H1 (cell line): ENCODE results near the gene NLRX1. TPM values are rescaled to one million over a fixed set of nuclear protein-coding genes. Genes with fewer than 3 reads are reported as not detected.

Experiments used
- CTCF ChIA-PET: fragments of 300-600 bp; sonication (Branson Sonifier 250); formaldehyde crosslinking; loops from one replicate; lab custom pipeline; 2021; ENCODE audit not compliant: partially characterized antibody; lab: Charles Lee
- POLR2A ChIA-PET: fragments of 300-600 bp; sonication (Branson Sonifier 250); formaldehyde crosslinking; loops from one replicate; lab custom pipeline; 2021; ENCODE audit warnings: inconsistent platforms; ENCODE audit not compliant: partially characterized antibody; lab: Charles Lee
- DNase-seq, 2 experiments: peaks; one replicate each; pipeline versions ENCODE4 v3.0.0 to v3.0.0-alpha.2; 2010 to 2022; ENCODE audit warnings: low spot score in 2 of 2, low read depth in 1 of 2, mixed read lengths in 1 of 2
- FAIRE-seq: peaks from 2 replicates; lab custom pipeline; 2011; peaks lifted over from hg19 to GRCh38; lab: Jason Lieb, UNC
- H2AFZ ChIP-seq: 2 replicates; pipeline ENCODE4 v1.8.1; 2012; ENCODE audit warnings: low read length, inconsistent platforms
- H2AK5ac ChIP-seq: 2 replicates; pipeline ENCODE4 v1.6.1; 2013; ENCODE audit warnings: low read depth, low read length
- H2BK120ac ChIP-seq: replicated peaks from 2 replicates; pipeline ENCODE3; 2013; ENCODE audit warnings: low read depth, low read length, inconsistent platforms
- H2BK12ac ChIP-seq: 2 replicates; pipeline ENCODE4 v1.6.1; 2013; ENCODE audit warnings: low read depth, low read length
- H2BK15ac ChIP-seq: 2 replicates; pipeline ENCODE4 v1.6.1; 2013; ENCODE audit warnings: low read length
- H2BK20ac ChIP-seq: 2 replicates; pipeline ENCODE4 v1.6.1; 2013; ENCODE audit warnings: low read length
- H2BK5ac ChIP-seq: 2 replicates; pipeline ENCODE4 v1.6.1; 2013; ENCODE audit warnings: low read depth, low read length
- H3K14ac ChIP-seq: 2 replicates; pipeline ENCODE4 v1.6.1; 2013; ENCODE audit warnings: inconsistent platforms; ENCODE audit not compliant: insufficient read length
- H3K18ac ChIP-seq: 2 replicates; pipeline ENCODE4 v1.6.1; 2013; ENCODE audit warnings: low read length; ENCODE audit errors: extremely low read depth
- H3K23ac ChIP-seq: 2 replicates; pipeline ENCODE4 v1.6.1; 2013; ENCODE audit warnings: inconsistent platforms; ENCODE audit not compliant: insufficient read length
- H3K23me2 ChIP-seq: 2 replicates; pipeline ENCODE4 v1.6.1; 2013; ENCODE audit warnings: low read depth, low read length
- H3K27ac ChIP-seq: 2 replicates; pipeline ENCODE4 v1.6.1; 2011; ENCODE audit warnings: low read depth, low read length, inconsistent platforms
- H3K27me3 ChIP-seq, 4 experiments: replicated peaks in 1 of 4; 1 replicate in 1 of 4; 2 replicates in 3 of 4; pipeline versions ENCODE4 v1.6.1 to v1.8.1; 2011 to 2013; ENCODE audit warnings: low read length in 3 of 4, mild to moderate bottlenecking in 3 of 4, inconsistent platforms in 2 of 4, mixed read lengths in 2 of 4, moderate library complexity in 1 of 4; ENCODE audit not compliant: control insufficient read depth in 3 of 4, insufficient read depth in 3 of 4; ENCODE audit errors: extremely low read depth in 1 of 4
- H3K36me3 ChIP-seq, 4 experiments: 2 replicates each; pipeline versions ENCODE4 v1.6.1 to v1.8.1; 2011 to 2013; ENCODE audit warnings: mild to moderate bottlenecking in 4 of 4, low read length in 3 of 4, moderate library complexity in 2 of 4, control low read depth in 1 of 4, inconsistent platforms in 1 of 4; ENCODE audit not compliant: insufficient read depth in 4 of 4, control insufficient read depth in 2 of 4
- H3K4ac ChIP-seq: replicated peaks from 2 replicates; pipeline ENCODE3; 2013; ENCODE audit warnings: low read length, low read depth, mixed read lengths, inconsistent platforms; ENCODE audit not compliant: insufficient read length
- H3K4me1 ChIP-seq, 4 experiments: replicated peaks in 1 of 4; 1 replicate in 1 of 4; 2 replicates in 3 of 4; pipeline versions ENCODE4 v1.6.1 to v1.8.1; 2011 to 2013; ENCODE audit warnings: low read length in 3 of 4, inconsistent platforms in 2 of 4, mixed read lengths in 1 of 4; ENCODE audit not compliant: insufficient read depth in 4 of 4, control insufficient read depth in 3 of 4
- H3K4me2 ChIP-seq, 2 experiments: 2 replicates each; pipeline versions ENCODE4 v1.6.1 to v1.8.1; 2011 to 2013; ENCODE audit warnings: low read depth in 2 of 2, low read length in 2 of 2, control low read depth in 1 of 2, inconsistent platforms in 1 of 2, mild to moderate bottlenecking in 1 of 2; ENCODE audit not compliant: insufficient read depth in 1 of 2
- H3K4me3 ChIP-seq, 4 experiments: fragments of 200-600, 300-600 bp in 1 of 4; sonication (generic), shearing (Covaris generic), sonication (Bioruptor Twin) in 1 of 4; 2 replicates each; pipeline versions ENCODE4 v1.5.1 to v1.8.1; 2011 to 2016; ENCODE audit warnings: low read length in 4 of 4, low read depth in 3 of 4, control low read depth in 2 of 4, inconsistent platforms in 2 of 4, mild to moderate bottlenecking in 2 of 4, mixed read lengths in 1 of 4, moderate library complexity in 1 of 4; ENCODE audit not compliant: insufficient read depth in 2 of 4; ENCODE audit errors: extremely low read depth in 1 of 4
- H3K56ac ChIP-seq: replicated peaks from 2 replicates; pipeline ENCODE3; 2013; ENCODE audit warnings: low read depth, mild to moderate bottlenecking, mixed read lengths, low read length, inconsistent platforms; ENCODE audit not compliant: insufficient read length
- H3K79me1 ChIP-seq: 2 replicates; pipeline ENCODE4 v1.6.1; 2013; ENCODE audit warnings: low read depth, low read length, control low read depth
- H3K79me2 ChIP-seq, 2 experiments: 2 replicates each; pipeline versions ENCODE4 v1.6.1 to v1.8.1; 2012 to 2013; ENCODE audit warnings: low read length in 2 of 2, mild to moderate bottlenecking in 2 of 2, inconsistent platforms in 1 of 2; ENCODE audit not compliant: insufficient read depth in 2 of 2, control insufficient read depth in 1 of 2
- H3K9ac ChIP-seq, 4 experiments: replicated peaks in 1 of 4; 1 replicate in 1 of 4; 2 replicates in 3 of 4; pipeline versions ENCODE4 v1.6.1 to v1.8.1; 2011 to 2013; ENCODE audit warnings: low read depth in 3 of 4, low read length in 3 of 4, control low read depth in 2 of 4, mild to moderate bottlenecking in 2 of 4, moderate library complexity in 2 of 4, inconsistent platforms in 1 of 4; ENCODE audit errors: extremely low read depth in 1 of 4
- H3K9me3 ChIP-seq, 2 experiments: 2 replicates each; pipeline versions ENCODE4 v1.6.1 to v1.8.1; 2012 to 2013; ENCODE audit warnings: mild to moderate bottlenecking in 2 of 2, moderate library complexity in 2 of 2, control low read depth in 1 of 2, inconsistent platforms in 1 of 2, low read depth in 1 of 2, low read length in 1 of 2, mixed read lengths in 1 of 2; ENCODE audit not compliant: insufficient read depth in 2 of 2
- H4K20me1 ChIP-seq, 2 experiments: replicated peaks in 1 of 2; 2 replicates each; pipeline versions ENCODE3 to v1.8.1; 2011 to 2013; ENCODE audit warnings: inconsistent platforms in 2 of 2, low read length in 2 of 2, mild to moderate bottlenecking in 1 of 2; ENCODE audit not compliant: insufficient read depth in 2 of 2, control insufficient read depth in 1 of 2
- H4K5ac ChIP-seq: 2 replicates; pipeline ENCODE4 v1.6.1; 2013; ENCODE audit warnings: low read length, low read depth, mixed read lengths, inconsistent platforms; ENCODE audit not compliant: insufficient read length
- H4K8ac ChIP-seq: 2 replicates; pipeline ENCODE4 v1.8.0; 2013; ENCODE audit warnings: mild to moderate bottlenecking, moderate library complexity, low read length, inconsistent platforms; ENCODE audit not compliant: insufficient read depth; ENCODE audit errors: extremely low read depth
- H4K91ac ChIP-seq: replicated peaks from 2 replicates; pipeline ENCODE3; 2013; ENCODE audit warnings: low read length, mixed read lengths, inconsistent platforms; ENCODE audit not compliant: insufficient read length
- SUZ12 ChIP-seq: fragments of 200-600 bp; sonication (generic); IDR thresholded peaks from 2 replicates; pipeline ENCODE4 v1.6.1; 2012; ENCODE audit warnings: mild to moderate bottlenecking, inconsistent platforms, low read length, moderate library complexity, mixed read lengths
- TAF7 ChIP-seq: optimal IDR thresholded peaks from 2 replicates; pipeline ENCODE3; 2011; ENCODE audit warnings: low read depth, mild to moderate bottlenecking, inconsistent platforms, low read length, moderate library complexity, borderline replicate concordance
- TCF12 ChIP-seq: IDR thresholded peaks from 2 replicates; pipeline ENCODE4 v1.6.1; 2011; ENCODE audit warnings: low read depth, mild to moderate bottlenecking, low read length
- WGBS, 2 experiments: shearing (Covaris generic) in 1 of 2; methylation state at CpG; one replicate each; pipeline versions ENCODE4 v1.1.6 to v1.1.7; 2013 to 2015; ENCODE audit warnings: low lambda C conversion rate in 2 of 2, mixed read lengths in 2 of 2, inconsistent platforms in 1 of 2, low coverage in 1 of 2, missing lambda C conversion rate in 1 of 2; ENCODE audit not compliant: insufficient replicate concordance in 2 of 2, insufficient coverage in 1 of 2, insufficient read length in 1 of 2; ENCODE audit errors: extremely low coverage in 1 of 2, missing lambda C conversion rate in 1 of 2; 5-methylcytosine and 5-hydroxymethylcytosine counted together
- polyA plus RNA-seq, 7 experiments: library from polyadenylated mRNA; depleted of rRNA in 3 of 7; stranded (reverse) in 5 of 7; unstranded in 2 of 7; fragments of >200 nt in 5 of 7; fragments of 200-250 nt in 2 of 7; gene quantifications; 1 replicate in 5 of 7; 2 replicates in 1 of 7; 4 replicates in 1 of 7; pipeline versions ENCODE4 v1.2.1 to v1.2.3, GENCODE V29; 2011 to 2013; ENCODE audit warnings: missing spikeins in 2 of 7, mixed read lengths in 2 of 7
- total RNA-seq: library from RNA; stranded (reverse); fragmentation: NEBNext Ultra II Directional; extraction: Animal tissue kit (Norgen Biotek cat#: 25700); gene quantifications from 2 replicates; pipeline ENCODE4 v1.2.1, GENCODE V29; 2021

The NLRX1 gene
- total and polyA plus RNA-seq, 2 of the 8 experiments (the other 6 are each of a cell fraction or from before 2014, with no cell fraction given): 13.2 to 18.6 TPM

DNA sequence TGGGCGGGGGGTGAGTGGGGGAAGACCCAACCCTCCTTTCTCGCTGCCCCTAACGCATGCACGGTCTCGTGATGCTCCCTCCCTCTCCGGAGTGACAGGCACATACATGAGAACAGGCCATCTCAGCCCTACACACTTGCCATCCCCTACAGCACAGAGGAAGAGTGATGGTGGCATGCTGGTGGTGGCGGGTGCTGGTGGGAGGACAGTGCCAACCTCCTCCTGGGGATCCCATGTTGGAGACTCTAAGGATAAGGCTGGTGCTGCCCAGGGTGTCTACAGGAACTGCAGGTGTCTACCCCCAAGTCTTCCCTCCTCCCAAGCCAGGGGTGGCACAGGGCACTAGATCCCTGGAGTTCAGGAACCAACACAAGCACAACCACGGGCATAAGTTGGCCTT, 6.7 kb upstream of the NLRX1 start:
- H3K14ac ChIP-seq: no peak overlapping the region
- H2BK20ac ChIP-seq: no peak overlapping the region
- no peaks in the 10 kb centered on the region for H3K36me3 ChIP-seq
- H3K4ac ChIP-seq: no peak overlapping the region
- no peak overlapping the region for H2AFZ ChIP-seq
- no peaks in the 10 kb centered on the region for H3K79me2 ChIP-seq
- H2BK15ac ChIP-seq: no peak overlapping the region
- ChIA-PET POLR2A (interaction anchor here (0.6 kb wide), 2 partner anchors 8 to 159 kb away, joined by 3 read pairs; no protein-coding TSS in a partner anchor), CTCF (interaction anchor here (3.1 to 3.6 kb wide), 2 partner anchors 12 to 27 kb away, joined by 10 to 24 read pairs; partner anchors contain the start of gene ABCG4)
- 86% methylated on average over 8 of the region's 8 CpGs; no CpG with 5 or more reads in 1 of the 2 experiments for WGBS, 2 experiments
- no peak overlapping the region for H3K4me2 ChIP-seq
- no peak overlapping the region for H3K23ac ChIP-seq
- H3K9ac ChIP-seq: no peak overlapping the region
- H2BK12ac ChIP-seq: no peak overlapping the region
- no peak overlapping the region for H4K8ac ChIP-seq
- H3K27me3 ChIP-seq: no peaks in the 10 kb centered on the region; a peak in 2 of 7 replicates
- H2BK120ac ChIP-seq: no peak overlapping the region
- peak overlapping the region; percentile 75; the same call in 1 of the 2 replicates for H2AK5ac ChIP-seq
- H3K4me1 ChIP-seq: peaks cover 0 to 8% (median 3%) of the 10 kb centered on the region in 4 experiments; a peak in 5 of 7 replicates
- H3K79me1 ChIP-seq: no peaks in the 10 kb centered on the region
- no peak overlapping the region for H4K5ac ChIP-seq
- no peak overlapping the region for H3K56ac ChIP-seq
- peak overlapping the region; percentile 91 for H4K91ac ChIP-seq
- H4K20me1 ChIP-seq: no peaks in the 10 kb centered on the region
- H3K27ac ChIP-seq: no peak overlapping the region
- H3K9me3 ChIP-seq: no peaks in the 10 kb centered on the region
- H3K23me2 ChIP-seq: no peaks in the 10 kb centered on the region
- DNase-seq: no peak
- H3K4me3 ChIP-seq: no peak overlapping the region
- no peak for FAIRE-seq
- no peak overlapping the region for H2BK5ac ChIP-seq
- H3K18ac ChIP-seq: no peak overlapping the region
- TF ChIP-seq TCF12 (no peak), TAF7 (no peak), SUZ12 (no peak)
